ENCODE data around the gene CCL26. TPM values are rescaled to one million over a fixed set of nuclear protein-coding genes. Genes with fewer than 3 reads are reported as not detected.

Gene CCL26
- polyA plus RNA-seq, 2 of the 4 experiments (the other 2 are of a cell fraction): 2.5 to 11.6 TPM

GRCh38 chr7:75725306-75725705, 46.7 kb downstream of the CCL26 start:
- DNase-seq (ENCODE audit: low read depth in 1 of 2, low spot score in 1 of 2) (no peak), ATAC-seq (no peak), FAIRE-seq (no peak)
- ChIA-PET CTCF (no interaction called here), POLR2A (no interaction called here)
- TF ChIP-seq HOXA7 (CRISPR knock-in tag; IDR thresholded peaks at IDR 0.05): no peak
- TF ChIP-seq, protein P1, sequence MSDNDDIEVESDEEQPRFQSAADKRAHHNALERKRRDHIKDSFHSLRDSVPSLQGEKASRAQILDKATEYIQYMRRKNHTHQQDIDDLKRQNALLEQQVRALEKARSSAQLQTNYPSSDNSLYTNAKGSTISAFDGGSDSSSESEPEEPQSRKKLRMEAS (IDR thresholded peaks at IDR 0.05): no peak
- TF ChIP-seq RNF2 (IDR thresholded peaks at IDR 0.05; ENCODE audit: borderline replicate concordance, low read depth): no peak
- TF ChIP-seq, protein P2, sequence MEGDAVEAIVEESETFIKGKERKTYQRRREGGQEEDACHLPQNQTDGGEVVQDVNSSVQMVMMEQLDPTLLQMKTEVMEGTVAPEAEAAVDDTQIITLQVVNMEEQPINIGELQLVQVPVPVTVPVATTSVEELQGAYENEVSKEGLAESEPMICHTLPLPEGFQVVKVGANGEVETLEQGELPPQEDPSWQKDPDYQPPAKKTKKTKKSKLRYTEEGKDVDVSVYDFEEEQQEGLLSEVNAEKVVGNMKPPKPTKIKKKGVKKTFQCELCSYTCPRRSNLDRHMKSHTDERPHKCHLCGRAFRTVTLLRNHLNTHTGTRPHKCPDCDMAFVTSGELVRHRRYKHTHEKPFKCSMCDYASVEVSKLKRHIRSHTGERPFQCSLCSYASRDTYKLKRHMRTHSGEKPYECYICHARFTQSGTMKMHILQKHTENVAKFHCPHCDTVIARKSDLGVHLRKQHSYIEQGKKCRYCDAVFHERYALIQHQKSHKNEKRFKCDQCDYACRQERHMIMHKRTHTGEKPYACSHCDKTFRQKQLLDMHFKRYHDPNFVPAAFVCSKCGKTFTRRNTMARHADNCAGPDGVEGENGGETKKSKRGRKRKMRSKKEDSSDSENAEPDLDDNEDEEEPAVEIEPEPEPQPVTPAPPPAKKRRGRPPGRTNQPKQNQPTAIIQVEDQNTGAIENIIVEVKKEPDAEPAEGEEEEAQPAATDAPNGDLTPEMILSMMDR (IDR thresholded peaks at IDR 0.05): no peak
- no peak overlapping the region for H3K27ac ChIP-seq
- no peaks in the 10 kb centered on the region for H3K9me3 ChIP-seq
- peaks cover 30% of the 10 kb centered on the region for H3K4me1 ChIP-seq
- whole genome bisulfite sequencing (ENCODE audit: missing lambda C conversion rate): 91% methylated on average over 6 of the region's 6 CpGs
- H3K4me2 ChIP-seq: no peak overlapping the region
- no peak overlapping the region for H3K4me3 ChIP-seq

- WGBS (ENCODE audit: missing lambda C conversion rate): 82% methylated on average over 3 of the region's 3 CpGs
- FAIRE-seq: no peak
- H3K9me3 ChIP-seq: no peaks in the 10 kb centered on the region
- no peak overlapping the region for H3K4me3 ChIP-seq
- TF ChIP-seq, protein P3, sequence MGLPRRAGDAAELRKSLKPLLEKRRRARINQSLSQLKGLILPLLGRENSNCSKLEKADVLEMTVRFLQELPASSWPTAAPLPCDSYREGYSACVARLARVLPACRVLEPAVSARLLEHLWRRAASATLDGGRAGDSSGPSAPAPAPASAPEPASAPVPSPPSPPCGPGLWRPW (IDR thresholded peaks at IDR 0.05): no peak
- TF ChIP-seq FOSB (CRISPR knock-in tag; IDR thresholded peaks at IDR 0.05) (no peak), CEBPB (IDR thresholded peaks at IDR 0.05) (no peak), REST (IDR thresholded peaks at IDR 0.05) (no peak), CBX2 (IDR thresholded peaks at IDR 0.05; ENCODE audit: borderline replicate concordance, low read depth) (no peak), GATA3 (IDR thresholded peaks at IDR 0.05; ENCODE audit: borderline replicate concordance) (no peak), EHMT2 (IDR thresholded peaks at IDR 0.05; ENCODE audit: low read depth) (no peak), EP300 (IDR thresholded peaks at IDR 0.05) (no peak), FOSL2 (IDR thresholded peaks at IDR 0.05) (no peak), FOSL2 (CRISPR knock-in tag; IDR thresholded peaks at IDR 0.05) (no peak), E2F6 (IDR thresholded peaks at IDR 0.05; ENCODE audit: borderline replicate concordance, low read depth) (no peak), CHD2 (IDR thresholded peaks at IDR 0.05; ENCODE audit: low read length, partially characterized antibody) (no peak), CBX8 (IDR thresholded peaks at IDR 0.05) (no peak), HOXA7 (CRISPR knock-in tag; IDR thresholded peaks at IDR 0.05) (no peak), RAD21 (conservative IDR thresholded peaks at IDR 0.05 in 1 of 2, IDR thresholded peaks at IDR 0.05 in 1 of 2) (no peak), NFE2L2 (conservative IDR thresholded peaks at IDR 0.05; ENCODE audit: low read length) (no peak)
- TF ChIP-seq, protein P1 (IDR thresholded peaks at IDR 0.05): no peak
- TF ChIP-seq, protein P4, sequence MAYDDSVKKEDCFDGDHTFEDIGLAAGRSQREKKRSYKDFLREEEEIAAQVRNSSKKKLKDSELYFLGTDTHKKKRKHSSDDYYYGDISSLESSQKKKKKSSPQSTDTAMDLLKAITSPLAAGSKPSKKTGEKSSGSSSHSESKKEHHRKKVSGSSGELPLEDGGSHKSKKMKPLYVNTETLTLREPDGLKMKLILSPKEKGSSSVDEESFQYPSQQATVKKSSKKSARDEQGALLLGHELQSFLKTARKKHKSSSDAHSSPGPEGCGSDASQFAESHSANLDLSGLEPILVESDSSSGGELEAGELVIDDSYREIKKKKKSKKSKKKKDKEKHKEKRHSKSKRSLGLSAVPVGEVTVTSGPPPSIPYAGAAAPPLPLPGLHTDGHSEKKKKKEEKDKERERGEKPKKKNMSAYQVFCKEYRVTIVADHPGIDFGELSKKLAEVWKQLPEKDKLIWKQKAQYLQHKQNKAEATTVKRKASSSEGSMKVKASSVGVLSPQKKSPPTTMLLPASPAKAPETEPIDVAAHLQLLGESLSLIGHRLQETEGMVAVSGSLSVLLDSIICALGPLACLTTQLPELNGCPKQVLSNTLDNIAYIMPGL (CRISPR knock-in tag; IDR thresholded peaks at IDR 0.05; ENCODE audit: borderline replicate concordance): no peak
- ATAC-seq: no peak
- POLR2A ChIA-PET: no interaction called here
- peaks cover 19% of the 10 kb centered on the region for H3K4me1 ChIP-seq
- H3K4me2 ChIP-seq: no peak overlapping the region
- no peak overlapping the region for H3K27ac ChIP-seq
- no peak for DNase-seq (ENCODE audit: low read depth in 1 of 2, low spot score in 1 of 2)
- CTCF ChIA-PET: no interaction called here
These were observed 48.6 kb downstream of the CCL26 start for GRCh38 chr7:75723444-75723843.
